Astrocyte of the cerebellum (primary cell): Measurements from ENCODE around the gene GAL3ST2.

Source experiments
- DNase-seq: peaks from one replicate; pipeline ENCODE4 v3.0.0-alpha.2; 2011; ENCODE audit warnings: low read depth
- H3K4me3 ChIP-seq: 2 replicates; pipeline ENCODE4 v1.5.1; 2011; ENCODE audit warnings: mild to moderate bottlenecking, low read depth, low read length, moderate library complexity
- CTCF ChIP-seq: IDR thresholded peaks from 2 replicates; pipeline ENCODE4 v1.5.1; 2012; ENCODE audit warnings: low read length, low read depth, moderate library complexity, mild to moderate bottlenecking; ENCODE audit errors: missing control alignments
- in situ Hi-C: cut with HindIII; loops from 2 replicates; pipeline ENCODE4 v1.10.0; 2017; ENCODE audit warnings: low sequenced_read_pairs

The GAL3ST2 gene

DNA sequence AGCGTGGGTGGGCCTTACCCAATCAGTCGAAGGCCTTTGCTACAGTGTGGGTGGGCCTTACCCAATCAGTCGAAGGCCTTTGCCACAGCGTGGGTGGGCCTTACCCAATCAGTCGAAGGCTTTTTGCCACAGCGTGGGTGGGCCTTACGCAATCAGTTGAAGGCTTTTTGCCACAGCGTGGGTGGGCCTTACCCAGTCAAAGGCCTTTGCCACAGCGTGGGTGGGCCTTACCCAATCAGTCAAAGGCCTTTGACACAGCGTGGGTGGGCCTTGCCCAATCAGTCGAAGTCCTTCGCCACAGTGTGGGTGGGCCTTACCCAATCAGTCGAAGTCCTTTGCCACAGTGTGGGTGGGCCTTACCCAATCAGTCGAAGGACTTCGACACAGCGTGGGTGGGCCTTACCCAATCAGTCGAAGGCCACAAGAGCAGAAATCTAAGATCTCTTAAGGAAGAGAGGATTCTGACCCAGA lies 16.3 kb upstream of the GAL3ST2 start:
- in situ Hi-C loops, result no loop called here
- no peak overlapping the region for H3K4me3 ChIP-seq
- TF ChIP-seq CTCF, result no peak
- DNase-seq, result no peak

- no peak for TF ChIP-seq CTCF
- H3K4me3 ChIP-seq, result no peak overlapping the region
- no peak for DNase-seq
- in situ Hi-C loops, result no loop called here
Observed at GRCh38 chr2:241762321-241762932, 14.2 kb upstream of the GAL3ST2 start.

GRCh38 chr2:241762933-241763369 lies 13.7 kb upstream of the GAL3ST2 start:
- DNase-seq, result no peak
- in situ Hi-C loops, result no loop called here
- H3K4me3 ChIP-seq, result no peak overlapping the region
- no peak for TF ChIP-seq CTCF

- no peak for TF ChIP-seq CTCF
- H3K4me3 ChIP-seq, result no peak overlapping the region
- in situ Hi-C loops, result no loop called here
Observed at GRCh38 chr2:241763551-241764274, 12.9 kb upstream of the GAL3ST2 start.

GRCh38 chr2:241764275-241765241 lies 12.1 kb upstream of the GAL3ST2 start:
- DNase-seq, result no peak
- in situ Hi-C loops, result no loop called here
- TF ChIP-seq CTCF, result no peak
- no peak overlapping the region for H3K4me3 ChIP-seq

More at GRCh38 chr2:241763551-241764274, 12.9 kb upstream of the GAL3ST2 start:
- no peak for DNase-seq
